H9 (cell line): ENCODE results near the gene SLC22A31. TPM values are rescaled to one million over a fixed set of nuclear protein-coding genes. Genes with fewer than 3 reads are reported as not detected.

Experiments
- DNase-seq: peaks from one replicate; pipeline ENCODE4 v3.0.0-alpha.2; 2017
- H2AFZ ChIP-seq: one replicate; pipeline ENCODE4 v1.6.1; 2013; ENCODE audit warnings: mild to moderate bottlenecking, low read length, control low read depth, moderate library complexity
- H2AK5ac ChIP-seq: 2 replicates; pipeline ENCODE4 v1.6.1; 2013; ENCODE audit warnings: low read length, control low read depth, mixed read lengths; ENCODE audit not compliant: insufficient read length
- H2BK120ac ChIP-seq: one replicate; pipeline ENCODE4 v1.6.1; 2013; ENCODE audit warnings: low read depth, mild to moderate bottlenecking, low read length, control low read depth, inconsistent platforms; ENCODE audit not compliant: poor library complexity, severe bottlenecking
- H2BK12ac ChIP-seq: 2 replicates; pipeline ENCODE4 v1.6.1; 2013; ENCODE audit warnings: low read length, control low read depth, mixed read lengths, low read depth; ENCODE audit not compliant: insufficient read length
- H2BK15ac ChIP-seq: 2 replicates; pipeline ENCODE4 v1.6.1; 2013; ENCODE audit warnings: low read depth, low read length, control low read depth
- H2BK20ac ChIP-seq: one replicate; pipeline ENCODE4 v1.6.1; 2013; ENCODE audit warnings: low read depth, mild to moderate bottlenecking, low read length, control low read depth, inconsistent platforms; ENCODE audit not compliant: poor library complexity, severe bottlenecking
- H2BK5ac ChIP-seq: 2 replicates; pipeline ENCODE4 v1.6.1; 2013; ENCODE audit warnings: low read length, control low read depth, mixed read lengths; ENCODE audit not compliant: insufficient read length
- H3K14ac ChIP-seq: 2 replicates; pipeline ENCODE4 v1.6.1; 2013; ENCODE audit warnings: low read length, control low read depth; ENCODE audit not compliant: insufficient read depth
- H3K18ac ChIP-seq: 2 replicates; pipeline ENCODE4 v1.6.1; 2013; ENCODE audit warnings: low read depth, mild to moderate bottlenecking, mixed read lengths, low read length, control low read depth; ENCODE audit not compliant: insufficient read length
- H3K23ac ChIP-seq: 2 replicates; pipeline ENCODE4 v1.6.1; 2013; ENCODE audit warnings: low read length, control low read depth, mixed read lengths, low read depth; ENCODE audit not compliant: insufficient read length
- H3K23me2 ChIP-seq: 2 replicates; pipeline ENCODE4 v1.6.1; 2013; ENCODE audit warnings: low read depth, mild to moderate bottlenecking, mixed read lengths, low read length, control low read depth; ENCODE audit not compliant: insufficient read length, poor library complexity, severe bottlenecking
- H3K27ac ChIP-seq: 2 replicates; pipeline ENCODE4 v1.5.1; 2013; ENCODE audit warnings: low read length, control low read depth, mixed read lengths, low read depth; ENCODE audit not compliant: insufficient read length
- H3K27me3 ChIP-seq: 2 replicates; pipeline ENCODE4 v1.6.1; 2013; ENCODE audit warnings: low read length, control low read depth, inconsistent platforms; ENCODE audit not compliant: insufficient read depth
- H3K4ac ChIP-seq: 2 replicates; pipeline ENCODE4 v1.6.1; 2013; ENCODE audit warnings: low read depth, mild to moderate bottlenecking, control low read depth, inconsistent platforms, low read length, moderate library complexity
- H3K4me1 ChIP-seq: 2 replicates; pipeline ENCODE4 v1.6.1; 2013; ENCODE audit warnings: low read length, control low read depth, inconsistent platforms; ENCODE audit not compliant: insufficient read depth
- H3K4me2 ChIP-seq: 2 replicates; pipeline ENCODE4 v1.6.1; 2013; ENCODE audit warnings: low read length, control low read depth, mixed read lengths; ENCODE audit not compliant: insufficient read length, insufficient read depth
- H3K56ac ChIP-seq: 2 replicates; pipeline ENCODE4 v1.6.1; 2013; ENCODE audit warnings: low read depth, mild to moderate bottlenecking, mixed read lengths, low read length, control low read depth; ENCODE audit not compliant: insufficient read length
- H3K79me1 ChIP-seq: 2 replicates; pipeline ENCODE4 v1.6.1; 2013; ENCODE audit warnings: low read depth, mild to moderate bottlenecking, moderate library complexity, low read length, control low read depth, inconsistent platforms; ENCODE audit not compliant: insufficient read depth, poor library complexity, severe bottlenecking
- H3K79me2 ChIP-seq: 2 replicates; pipeline ENCODE4 v1.6.1; 2013; ENCODE audit warnings: low read length, control low read depth, inconsistent platforms; ENCODE audit not compliant: insufficient read depth
- H3K9ac ChIP-seq: 2 replicates; pipeline ENCODE4 v1.6.1; 2013; ENCODE audit warnings: low read length, control low read depth, mixed read lengths; ENCODE audit not compliant: insufficient read length; ENCODE audit errors: extremely low read depth
- H3K9me3 ChIP-seq: one replicate; pipeline ENCODE4 v1.6.1; 2013; ENCODE audit warnings: low read depth, low read length, inconsistent platforms; ENCODE audit not compliant: control insufficient read depth
- H3T11ph ChIP-seq: one replicate; pipeline ENCODE4 v1.6.1; 2013; ENCODE audit warnings: mild to moderate bottlenecking, low read length, control low read depth, inconsistent platforms
- H4K20me1 ChIP-seq: one replicate; pipeline ENCODE4 v1.6.1; 2013; ENCODE audit not compliant: control insufficient read depth, insufficient read length, insufficient read depth
- H4K5ac ChIP-seq: 2 replicates; pipeline ENCODE4 v1.6.1; 2013; ENCODE audit warnings: low read depth, mild to moderate bottlenecking, mixed read lengths, low read length, control low read depth; ENCODE audit not compliant: insufficient read length
- H4K8ac ChIP-seq: replicated peaks from 2 replicates; pipeline ENCODE4 v1.6.1; 2013; ENCODE audit warnings: low read length, control low read depth, mixed read lengths, low read depth; ENCODE audit not compliant: insufficient read length
- H4K91ac ChIP-seq: 2 replicates; pipeline ENCODE4 v1.6.1; 2013; ENCODE audit warnings: low read depth, mild to moderate bottlenecking, moderate library complexity, mixed read lengths, low read length, control low read depth; ENCODE audit not compliant: insufficient read length
- H3K27ac Mint-ChIP-seq, 3 experiments: 2 replicates in 2 of 3; 3 replicates in 1 of 3; pipeline ENCODE4 v1.8.0; 2020 to 2021; ENCODE audit warnings: mixed read lengths in 3 of 3, mild to moderate bottlenecking in 1 of 3, moderate library complexity in 1 of 3
- H3K27me3 Mint-ChIP-seq: 2 replicates; pipeline ENCODE4 v1.8.0; 2021; ENCODE audit warnings: low read depth, mild to moderate bottlenecking, moderate library complexity, mixed read lengths
- H3K36me3 Mint-ChIP-seq, 3 experiments: 2 replicates in 2 of 3; 3 replicates in 1 of 3; pipeline ENCODE4 v1.8.0; 2020 to 2021; ENCODE audit warnings: low read depth in 3 of 3, mixed read lengths in 3 of 3; ENCODE audit not compliant: insufficient read depth in 1 of 3
- H3K4me1 Mint-ChIP-seq, 2 experiments: 2 replicates each; pipeline ENCODE4 v1.8.0; 2020; ENCODE audit warnings: mixed read lengths in 2 of 2
- H3K4me3 Mint-ChIP-seq, 2 experiments: 2 replicates in 1 of 2; 3 replicates in 1 of 2; pipeline ENCODE4 v1.8.0; 2020 to 2021; ENCODE audit warnings: mild to moderate bottlenecking in 2 of 2, mixed read lengths in 2 of 2, moderate library complexity in 1 of 2
- H3K9me3 Mint-ChIP-seq, 2 experiments: 2 replicates in 1 of 2; 3 replicates in 1 of 2; pipeline ENCODE4 v1.8.0; 2020; ENCODE audit warnings: mild to moderate bottlenecking in 2 of 2, mixed read lengths in 2 of 2, moderate library complexity in 1 of 2
- WGBS: extraction: QIAGEN DNeasy Blood & Tissue Kit; methylation state at CpG from one replicate; pipeline ENCODE4 v1.1.7; 2013; ENCODE audit warnings: missing lambda C conversion rate, low lambda C conversion rate, mixed read lengths; ENCODE audit not compliant: insufficient read length; ENCODE audit errors: extremely low coverage; 5-methylcytosine and 5-hydroxymethylcytosine counted together
- total RNA-seq: library from RNA; stranded (reverse); gene quantifications from 2 replicates; pipeline ENCODE4 v1.2.1, GENCODE V29; 2021
- TF ChIP-seq, protein P1 (sequence below): fragments of 200-600 bp; sonication (generic); conservative IDR thresholded peaks from 3 replicates; pipeline ENCODE4 v1.8.0; 2021; ENCODE audit warnings: antibody characterized with exemption, mild to moderate bottlenecking

SLC22A31 gene
- total RNA-seq, 1 experiment from 2014 or later = 7.7 TPM

DNA sequence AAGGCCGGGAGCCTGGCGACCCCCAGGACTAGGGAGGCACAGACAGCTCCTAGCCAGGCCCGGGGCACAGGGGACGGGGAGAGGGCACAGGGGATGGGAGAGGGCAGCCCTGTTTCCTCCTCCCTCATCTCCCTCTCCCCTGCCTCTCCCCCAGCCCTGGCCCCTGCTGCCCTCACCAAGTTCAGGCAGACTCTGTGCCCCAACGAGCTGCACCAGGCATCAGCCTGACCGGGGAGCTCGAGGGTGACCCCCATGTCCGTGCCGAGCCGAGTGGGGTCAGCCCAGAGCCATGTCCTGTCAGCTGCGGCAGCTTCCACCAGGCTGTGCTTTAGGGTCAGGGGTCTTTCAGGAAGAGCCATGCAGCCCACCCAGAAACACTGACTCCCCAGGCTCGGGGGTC, 22.8 kb downstream of the SLC22A31 start:
- no peaks in the 10 kb centered on the region for H3K79me1 ChIP-seq
- H4K20me1 ChIP-seq = no peaks in the 10 kb centered on the region
- no peaks in the 10 kb centered on the region for H3K27me3 ChIP-seq
- DNase-seq = no peak
- H2BK120ac ChIP-seq = no peak overlapping the region
- H3K14ac ChIP-seq = no peak overlapping the region
- Mint-ChIP-seq H3K27me3 (peaks cover 11% of the 10 kb centered on the region), H3K4me1 (peaks cover 7 to 16% of the 10 kb centered on the region in 2 experiments; a peak in 3 of 4 replicates), H3K27ac (no peak overlapping the region), H3K9me3 (no peaks in the 10 kb centered on the region; a peak in 1 of 5 replicates), H3K4me3 (no peak overlapping the region), H3K36me3 (no peaks in the 10 kb centered on the region)
- no peak overlapping the region for H2BK20ac ChIP-seq
- no peak overlapping the region for H3T11ph ChIP-seq
- H3K4me1 ChIP-seq = no peaks in the 10 kb centered on the region
- no peaks in the 10 kb centered on the region for H3K79me2 ChIP-seq
- H3K9ac ChIP-seq = no peak overlapping the region
- no peaks in the 10 kb centered on the region for H3K9me3 ChIP-seq
- H3K56ac ChIP-seq = no peak overlapping the region
- no peak overlapping the region for H3K18ac ChIP-seq
- H3K23ac ChIP-seq = no peak overlapping the region
- no peak overlapping the region for H2BK12ac ChIP-seq
- no peak overlapping the region for H4K91ac ChIP-seq
- H4K8ac ChIP-seq = no peak overlapping the region
- H3K4ac ChIP-seq = no peak overlapping the region
- H3K4me2 ChIP-seq = no peak overlapping the region
- H4K5ac ChIP-seq = no peak overlapping the region
- H3K23me2 ChIP-seq = no peaks in the 10 kb centered on the region
- no peak overlapping the region for H2AFZ ChIP-seq
- TF ChIP-seq, protein P1, sequence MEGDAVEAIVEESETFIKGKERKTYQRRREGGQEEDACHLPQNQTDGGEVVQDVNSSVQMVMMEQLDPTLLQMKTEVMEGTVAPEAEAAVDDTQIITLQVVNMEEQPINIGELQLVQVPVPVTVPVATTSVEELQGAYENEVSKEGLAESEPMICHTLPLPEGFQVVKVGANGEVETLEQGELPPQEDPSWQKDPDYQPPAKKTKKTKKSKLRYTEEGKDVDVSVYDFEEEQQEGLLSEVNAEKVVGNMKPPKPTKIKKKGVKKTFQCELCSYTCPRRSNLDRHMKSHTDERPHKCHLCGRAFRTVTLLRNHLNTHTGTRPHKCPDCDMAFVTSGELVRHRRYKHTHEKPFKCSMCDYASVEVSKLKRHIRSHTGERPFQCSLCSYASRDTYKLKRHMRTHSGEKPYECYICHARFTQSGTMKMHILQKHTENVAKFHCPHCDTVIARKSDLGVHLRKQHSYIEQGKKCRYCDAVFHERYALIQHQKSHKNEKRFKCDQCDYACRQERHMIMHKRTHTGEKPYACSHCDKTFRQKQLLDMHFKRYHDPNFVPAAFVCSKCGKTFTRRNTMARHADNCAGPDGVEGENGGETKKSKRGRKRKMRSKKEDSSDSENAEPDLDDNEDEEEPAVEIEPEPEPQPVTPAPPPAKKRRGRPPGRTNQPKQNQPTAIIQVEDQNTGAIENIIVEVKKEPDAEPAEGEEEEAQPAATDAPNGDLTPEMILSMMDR = no peak
- no peak overlapping the region for H2BK5ac ChIP-seq
- no peak overlapping the region for H2BK15ac ChIP-seq
- H3K27ac ChIP-seq = no peak overlapping the region
- no peak overlapping the region for H2AK5ac ChIP-seq
- WGBS = no CpG with 5 or more reads among the region's 12 CpGs
